SK-N-MC (cell line): Measurements from ENCODE around the gene STEEP1.
"Not testable (repeated sequence)": the region's sequence is repeated elsewhere in the genome, so short reads cannot be mapped to it uniquely, and the experiment has no call there.

Experiments used
- DNase-seq: peaks from one replicate; pipeline ENCODE4 v3.0.0-alpha.2; 2011; ENCODE audit warnings: low read depth, low spot score
- H3K27ac ChIP-seq: fragments of 200-600 bp; sonication (generic); 2 replicates; pipeline ENCODE4 v1.5.1; 2016; ENCODE audit warnings: mixed run types
- H3K36me3 ChIP-seq: fragments of 200-600 bp; sonication (generic); 2 replicates; pipeline ENCODE4 v1.6.1; 2017; ENCODE audit warnings: antibody characterized with exemption, low read length, mixed read lengths; ENCODE audit not compliant: insufficient read depth
- H3K4me3 ChIP-seq: fragments of 200-600 bp; sonication (generic); 2 replicates; pipeline ENCODE4 v1.5.1; 2016
- H3K9ac ChIP-seq: fragments of 200-600 bp; sonication (generic); 2 replicates; pipeline ENCODE4 v1.8.0; 2017; ENCODE audit warnings: mixed run types, mixed read lengths; ENCODE audit not compliant: insufficient read length
- H3K9me3 ChIP-seq: fragments of 200-600 bp; sonication (generic); 2 replicates; pipeline ENCODE4 v1.6.1; 2017; ENCODE audit warnings: low read depth, mild to moderate bottlenecking, antibody characterized with exemption, low read length, moderate library complexity, mixed read lengths
- EZH2 ChIP-seq: fragments of 200-600 bp; sonication (generic); IDR thresholded peaks from one replicate; pipeline ENCODE4 v1.6.1; 2017; ENCODE audit warnings: antibody characterized with exemption
- FOXP2 ChIP-seq: optimal IDR thresholded peaks from 2 replicates; pipeline ENCODE3; 2011; ENCODE audit warnings: mild to moderate bottlenecking, moderate library complexity; ENCODE audit not compliant: insufficient read depth; ENCODE audit errors: extremely low read length, control extremely low read depth
- POLR2AphosphoS5 ChIP-seq: IDR thresholded peaks from 2 replicates; pipeline ENCODE4 v1.6.1; 2012; ENCODE audit warnings: mild to moderate bottlenecking, low read depth, low read length, borderline replicate concordance

STEEP1 gene

GRCh38 chrX:119500061-119500800 lies 65.0 kb downstream of the STEEP1 start:
- TF ChIP-seq FOXP2: no peak
- no peak for TF ChIP-seq EZH2
- TF ChIP-seq POLR2AphosphoS5: no peak
- H3K36me3 ChIP-seq: no peaks in the 10 kb centered on the region
- H3K4me3 ChIP-seq: no peak overlapping the region
- no peaks in the 10 kb centered on the region for H3K9me3 ChIP-seq
- H3K27ac ChIP-seq: no peak overlapping the region
- DNase-seq: no peak
- no peak overlapping the region for H3K9ac ChIP-seq

- TF ChIP-seq POLR2AphosphoS5: no peak
- no peak for TF ChIP-seq EZH2
- TF ChIP-seq FOXP2: no peak
- no peaks in the 10 kb centered on the region for H3K9me3 ChIP-seq
- no peak overlapping the region for H3K27ac ChIP-seq
- DNase-seq: no peak
- H3K9ac ChIP-seq: no peak overlapping the region
- H3K4me3 ChIP-seq: no peak overlapping the region
- no peaks in the 10 kb centered on the region for H3K36me3 ChIP-seq
These were observed 68.0 kb downstream of the STEEP1 start for GRCh38 chrX:119497185-119497584.

DNA sequence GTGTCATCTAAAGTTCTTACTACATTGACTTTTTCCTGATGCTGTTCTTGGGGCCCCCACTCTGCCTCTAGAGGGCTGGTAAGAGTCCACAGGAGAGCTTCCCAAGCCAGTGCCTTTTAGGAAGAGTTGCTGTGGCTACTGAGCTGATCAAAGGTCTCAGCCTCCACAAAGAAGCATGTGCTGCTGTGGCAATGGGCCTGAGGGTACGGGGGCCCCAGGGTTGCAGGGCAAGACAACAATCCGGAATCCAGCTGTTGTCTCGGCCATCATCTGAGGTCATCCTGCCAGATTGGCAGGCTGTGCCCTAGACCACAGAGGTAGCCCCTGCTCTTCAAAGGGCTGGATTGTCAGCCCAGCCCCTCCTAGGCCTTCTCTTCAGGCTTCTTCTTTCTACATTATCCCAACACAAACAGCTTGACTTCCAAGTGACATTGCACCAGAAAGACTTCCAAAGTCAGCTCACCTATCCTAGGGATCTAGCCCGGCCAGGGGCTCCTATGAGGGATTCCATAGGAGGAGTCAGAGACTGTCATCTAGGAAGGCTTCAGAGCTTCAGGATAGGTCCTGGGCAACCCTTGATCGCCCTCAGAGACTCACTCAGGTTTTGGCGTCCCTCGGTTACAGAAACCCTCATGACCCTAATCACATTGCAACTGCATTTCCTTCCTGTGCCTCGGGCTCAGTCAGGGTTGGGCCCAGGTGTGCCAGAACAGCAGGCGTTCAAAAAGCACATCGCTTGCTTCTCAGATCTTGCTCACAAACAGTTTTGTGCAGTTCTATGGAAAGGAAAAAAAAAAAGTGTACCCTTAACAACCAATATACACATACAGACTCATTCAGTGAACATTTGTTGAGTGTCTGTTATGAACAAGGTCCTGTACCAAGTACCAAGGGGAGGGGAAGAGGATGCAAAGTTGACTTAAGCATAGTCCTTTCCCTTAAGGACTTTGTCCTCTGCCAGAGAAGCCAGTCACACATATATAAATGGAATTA lies 69.2 kb downstream of the STEEP1 start:
- TF ChIP-seq FOXP2 (no peak), POLR2AphosphoS5 (no peak), EZH2 (no peak)
- no peak for DNase-seq
- no peaks in the 10 kb centered on the region for H3K9me3 ChIP-seq
- no peak overlapping the region for H3K4me3 ChIP-seq
- no peak overlapping the region for H3K27ac ChIP-seq
- H3K9ac ChIP-seq: no peak overlapping the region
- H3K36me3 ChIP-seq: no peaks in the 10 kb centered on the region

DNA sequence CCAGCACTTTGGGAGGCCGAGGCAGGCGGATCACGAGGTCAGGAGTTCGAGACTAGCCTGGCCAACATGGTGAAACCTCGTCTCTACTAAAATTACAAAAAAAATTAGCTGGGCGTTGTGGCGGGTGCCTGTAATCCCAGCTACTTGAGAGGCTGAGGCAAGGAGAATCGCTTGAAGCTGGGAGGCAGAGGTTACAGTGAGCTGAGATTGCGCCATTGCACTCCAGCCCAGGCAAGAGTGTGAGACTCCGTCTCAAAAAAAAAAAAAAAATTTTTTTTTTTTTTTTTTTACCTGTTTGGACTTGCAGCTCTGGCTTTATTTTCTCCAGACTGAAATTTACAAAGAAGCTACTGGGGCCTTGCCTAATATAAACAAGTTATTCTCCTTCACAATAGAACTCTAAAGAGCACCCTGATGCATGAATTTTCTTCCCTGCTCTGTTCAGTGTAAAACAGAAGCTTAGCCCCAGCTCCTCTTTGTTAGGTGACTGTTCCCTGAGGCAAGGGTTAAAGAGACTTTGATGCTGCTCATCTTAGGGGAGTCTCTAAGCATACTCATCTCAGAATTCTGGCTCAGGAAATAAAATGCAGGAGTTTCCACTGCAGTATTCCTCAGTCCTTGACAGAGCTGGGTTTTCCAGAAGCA lies 71.2 kb downstream of the STEEP1 start:
- not testable (repeated sequence) for H3K4me3 ChIP-seq, H3K27ac ChIP-seq, DNase-seq, H3K9ac ChIP-seq, H3K9me3 ChIP-seq, H3K36me3 ChIP-seq

GRCh38 chrX:119492463-119492862 lies 72.7 kb downstream of the STEEP1 start:
- Histone ChIP-seq H3K9ac (no peak overlapping the region), H3K36me3 (no peaks in the 10 kb centered on the region), H3K27ac (no peak overlapping the region), H3K9me3 (no peaks in the 10 kb centered on the region), H3K4me3 (no peak overlapping the region)
- DNase-seq: no peak
- no peak for TF ChIP-seq POLR2AphosphoS5
- no peak for TF ChIP-seq EZH2
- TF ChIP-seq FOXP2: no peak

DNA sequence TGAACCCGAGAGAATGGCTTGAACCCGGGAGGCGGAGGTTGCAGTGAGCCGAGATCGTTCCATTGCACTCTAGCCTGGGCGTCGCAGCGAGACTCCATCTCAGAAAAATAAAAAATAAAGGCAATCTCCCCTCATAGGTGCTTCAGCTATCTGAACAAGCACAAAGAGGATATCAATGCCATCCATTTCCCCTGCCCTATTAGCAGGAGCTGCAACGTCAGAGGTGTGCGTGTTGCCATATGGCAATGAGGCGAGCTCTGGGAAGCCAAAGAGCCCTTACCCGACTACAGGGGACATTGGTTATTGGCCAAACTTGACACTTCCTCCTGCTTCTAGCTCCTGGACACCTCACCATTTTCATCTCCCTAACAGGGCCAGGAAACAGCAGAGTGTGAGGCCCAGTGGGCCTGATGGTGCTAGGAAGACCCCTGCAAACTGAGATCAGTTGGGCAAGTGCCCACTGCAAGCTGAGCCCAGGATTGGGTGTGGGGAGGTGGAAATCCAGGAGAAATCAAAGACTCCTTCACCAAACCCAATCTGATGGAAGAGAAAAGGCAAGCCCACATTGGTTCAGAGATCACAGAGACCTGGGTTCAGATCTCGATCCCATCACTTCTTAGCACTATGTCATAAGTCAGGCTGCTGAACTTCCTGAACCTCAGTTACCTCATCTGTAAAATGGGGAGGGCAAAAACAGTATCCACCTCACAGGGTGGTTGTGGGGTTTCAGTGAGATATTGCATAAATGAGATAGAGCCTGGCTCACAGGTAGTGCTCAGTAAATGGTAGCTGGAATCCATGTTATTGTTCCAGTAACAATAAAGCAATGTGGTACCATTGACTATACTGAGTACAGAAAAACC lies 75.8 kb downstream of the STEEP1 start:
- TF ChIP-seq FOXP2: no peak
- no peak for TF ChIP-seq POLR2AphosphoS5
- TF ChIP-seq EZH2: no peak
- no peak overlapping the region for H3K4me3 ChIP-seq
- H3K27ac ChIP-seq: no peak overlapping the region
- no peak overlapping the region for H3K9ac ChIP-seq
- no peaks in the 10 kb centered on the region for H3K36me3 ChIP-seq
- no peak for DNase-seq
- no peaks in the 10 kb centered on the region for H3K9me3 ChIP-seq

DNA sequence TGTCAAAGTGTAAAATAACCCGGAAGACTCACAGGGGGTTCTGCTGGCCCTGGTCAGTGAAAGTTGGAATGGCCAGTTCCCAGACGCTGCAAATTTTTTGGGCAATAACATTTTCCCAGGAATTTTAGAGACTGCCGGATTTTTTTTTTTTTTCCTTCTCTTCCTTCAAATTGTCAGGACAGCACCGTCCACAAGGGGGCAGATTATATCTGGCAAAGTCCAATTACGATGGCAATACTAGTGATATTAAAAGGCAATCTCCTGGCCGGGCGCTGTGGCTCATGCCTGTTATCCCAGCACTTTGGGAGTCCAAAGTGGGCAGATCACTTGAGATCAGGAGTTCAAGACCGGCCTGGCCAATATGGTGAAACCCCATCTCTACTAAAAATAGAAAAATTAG lies 76.5 kb downstream of the STEEP1 start:
- H3K27ac ChIP-seq: no peak overlapping the region
- no peaks in the 10 kb centered on the region for H3K36me3 ChIP-seq
- H3K9me3 ChIP-seq: no peaks in the 10 kb centered on the region
- TF ChIP-seq FOXP2 (no peak), EZH2 (no peak), POLR2AphosphoS5 (no peak)
- no peak overlapping the region for H3K4me3 ChIP-seq
- no peak overlapping the region for H3K9ac ChIP-seq
- no peak for DNase-seq
